Ishikawa (cell line): ENCODE results near the gene EMILIN2.

Experiments used
- CEBPB ChIP-seq: IDR thresholded peaks from 2 replicates; pipeline ENCODE4 v1.6.1; 2012
- CREB1 ChIP-seq: IDR thresholded peaks from 2 replicates; pipeline ENCODE4 v1.6.1; 2012; ENCODE audit warnings: low read depth
- EGR1 ChIP-seq: IDR thresholded peaks from 2 replicates; pipeline ENCODE4 v1.6.1; 2012
- EP300 ChIP-seq: IDR thresholded peaks from 2 replicates; pipeline ENCODE4 v1.6.1; 2012; ENCODE audit warnings: borderline replicate concordance
- FOXM1 ChIP-seq: IDR thresholded peaks from 2 replicates; pipeline ENCODE4 v1.6.1; 2012; ENCODE audit warnings: low read depth, borderline replicate concordance
- MAX ChIP-seq: IDR thresholded peaks from 2 replicates; pipeline ENCODE4 v1.6.1; 2012
- NFIC ChIP-seq: IDR thresholded peaks from 2 replicates; pipeline ENCODE4 v1.6.1; 2012
- RAD21 ChIP-seq: IDR thresholded peaks from 2 replicates; pipeline ENCODE4 v1.6.1; 2012; ENCODE audit warnings: low read depth
- REST ChIP-seq: IDR thresholded peaks from 2 replicates; pipeline ENCODE4 v1.6.1; 2012; ENCODE audit warnings: low read depth, mild to moderate bottlenecking
- TAF1 ChIP-seq: IDR thresholded peaks from 2 replicates; pipeline ENCODE4 v1.6.1; 2012; ENCODE audit warnings: low read depth, mild to moderate bottlenecking
- TCF12 ChIP-seq: IDR thresholded peaks from 2 replicates; pipeline ENCODE4 v1.6.1; 2012; ENCODE audit warnings: low read depth
- TEAD4 ChIP-seq: IDR thresholded peaks from 2 replicates; pipeline ENCODE4 v1.6.1; 2012
- USF1 ChIP-seq: IDR thresholded peaks from 2 replicates; pipeline ENCODE4 v1.6.1; 2012
- YY1 ChIP-seq: IDR thresholded peaks from 2 replicates; pipeline ENCODE4 v1.6.1; 2012; ENCODE audit warnings: low read depth
- ZBTB7A ChIP-seq: IDR thresholded peaks from 2 replicates; pipeline ENCODE4 v1.6.1; 2012; ENCODE audit warnings: low read depth

Gene EMILIN2

GRCh38 chr18:2959341-2959740 is 112.5 kb downstream of the EMILIN2 start:
- TF ChIP-seq FOXM1, result no peak

- TF ChIP-seq EP300, result no peak
- TF ChIP-seq EGR1, result no peak
- no peak for TF ChIP-seq REST
- TF ChIP-seq TCF12, result no peak
- TF ChIP-seq YY1, result no peak
- TF ChIP-seq ZBTB7A, result no peak
- TF ChIP-seq CEBPB, result no peak
- TF ChIP-seq FOXM1, result no peak
- TF ChIP-seq USF1, result no peak
- no peak for TF ChIP-seq TEAD4
- TF ChIP-seq NFIC, result no peak
- TF ChIP-seq RAD21, result no peak
- no peak for TF ChIP-seq CREB1
- no peak for TF ChIP-seq TAF1
- no peak for TF ChIP-seq MAX
Observed at GRCh38 chr18:2960983-2961696, 114.3 kb downstream of the EMILIN2 start.

GRCh38 chr18:2961821-2962220 is 115.0 kb downstream of the EMILIN2 start:
- TF ChIP-seq RAD21, result no peak
- no peak for TF ChIP-seq EP300
- TF ChIP-seq USF1, result no peak
- TF ChIP-seq FOXM1, result no peak
- no peak for TF ChIP-seq YY1
- no peak for TF ChIP-seq ZBTB7A
- no peak for TF ChIP-seq CEBPB
- no peak for TF ChIP-seq MAX
- TF ChIP-seq TEAD4, result no peak
- no peak for TF ChIP-seq NFIC
- no peak for TF ChIP-seq TCF12
- no peak for TF ChIP-seq TAF1
- no peak for TF ChIP-seq CREB1
- TF ChIP-seq EGR1, result no peak

- no peak for TF ChIP-seq RAD21
- no peak for TF ChIP-seq MAX
- TF ChIP-seq TAF1, result no peak
- TF ChIP-seq CEBPB, result no peak
- TF ChIP-seq FOXM1, result no peak
- no peak for TF ChIP-seq EP300
- no peak for TF ChIP-seq CREB1
- TF ChIP-seq REST, result no peak
- no peak for TF ChIP-seq YY1
- TF ChIP-seq USF1, result no peak
- TF ChIP-seq EGR1, result no peak
- no peak for TF ChIP-seq TCF12
- TF ChIP-seq NFIC, result no peak
- TF ChIP-seq TEAD4, result no peak
- no peak for TF ChIP-seq ZBTB7A
Observed at GRCh38 chr18:2963048-2963447, 116.2 kb downstream of the EMILIN2 start.

GRCh38 chr18:2964361-2965010 is 117.7 kb downstream of the EMILIN2 start:
- TF ChIP-seq TCF12 (no peak), MAX (no peak), REST (no peak), ZBTB7A (no peak), TEAD4 (no peak), USF1 (no peak), RAD21 (no peak), YY1 (no peak), FOXM1 (no peak), CREB1 (no peak), CEBPB (no peak), NFIC (no peak)
